COLO829 (cell line): Measurements from ENCODE around the gene THEMIS2.

ENCODE experiments used
- DNase-seq: peaks from one replicate; pipeline ENCODE4 v3.0.0; 2012; ENCODE audit warnings: low spot score

Gene THEMIS2

DNA sequence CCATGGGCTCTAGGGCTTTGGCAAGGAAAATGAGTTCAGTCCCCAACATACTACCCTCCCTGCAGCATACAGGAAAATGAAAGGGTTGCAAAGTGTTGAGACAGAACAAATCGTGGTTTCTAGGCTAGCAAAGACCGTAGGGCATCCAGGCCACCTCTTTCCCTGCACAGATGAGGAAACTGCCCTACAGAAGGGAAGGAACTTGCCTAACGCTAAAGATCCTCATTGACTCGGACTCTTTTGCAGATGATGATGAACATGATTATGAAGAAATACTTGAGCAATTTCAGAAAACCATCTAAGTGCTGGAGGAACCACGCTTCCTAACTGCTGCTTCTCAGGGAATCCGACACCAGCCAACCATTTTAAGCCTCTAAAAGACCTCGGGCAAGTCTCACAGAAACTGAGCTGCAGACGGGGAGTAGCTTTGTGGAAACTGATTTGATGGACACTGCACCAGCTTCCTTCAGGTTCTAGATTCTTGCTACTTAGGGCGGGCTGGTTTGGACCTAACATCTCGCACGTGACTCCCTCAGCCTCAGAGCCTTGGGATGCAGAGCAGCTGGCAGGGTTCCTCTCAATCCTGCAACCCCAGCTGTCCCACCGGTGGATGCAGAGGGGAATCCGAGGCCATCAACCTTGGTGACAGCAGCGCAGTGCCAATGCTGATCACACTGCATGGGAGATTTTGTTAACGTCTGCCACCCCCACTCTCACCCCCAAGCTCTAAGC lies 13.4 kb downstream of the THEMIS2 start:
- DNase-seq = no peak

DNA sequence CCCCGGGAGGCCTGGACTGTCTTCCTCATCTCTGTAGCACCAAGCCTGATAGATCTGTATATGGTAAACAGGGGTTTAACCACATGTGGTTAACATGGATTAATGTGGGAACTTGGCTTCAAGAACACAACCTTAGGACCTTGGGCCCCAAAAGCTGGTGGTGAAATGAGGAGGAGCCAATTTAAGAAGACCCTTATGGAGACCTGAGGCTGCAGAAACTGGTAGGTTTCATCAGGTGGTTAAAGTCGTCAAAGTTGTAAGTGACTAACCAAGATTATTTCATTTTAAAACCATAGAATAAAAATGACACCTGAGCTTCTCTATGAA lies 14.0 kb downstream of the THEMIS2 start:
- DNase-seq = no peak

DNA sequence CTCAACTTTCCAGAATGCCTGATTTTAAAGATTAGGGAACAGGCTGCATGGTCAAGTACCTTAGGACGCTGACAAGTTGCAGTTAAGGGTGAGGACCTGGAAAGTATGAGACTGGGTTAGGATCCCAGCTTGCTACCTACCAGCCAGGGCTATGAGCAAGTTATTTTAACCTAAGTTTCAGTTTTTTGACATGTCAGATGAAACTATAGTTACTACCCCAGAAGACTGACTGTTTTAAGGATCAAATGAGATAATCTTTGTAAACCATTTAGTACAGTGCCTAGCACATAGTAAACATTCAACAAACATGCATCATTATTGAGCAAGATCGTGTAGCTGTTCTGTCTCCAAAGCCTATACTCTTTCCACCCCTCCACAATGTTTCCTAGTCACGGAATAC lies 14.4 kb downstream of the THEMIS2 start:
- DNase-seq = no peak

DNA sequence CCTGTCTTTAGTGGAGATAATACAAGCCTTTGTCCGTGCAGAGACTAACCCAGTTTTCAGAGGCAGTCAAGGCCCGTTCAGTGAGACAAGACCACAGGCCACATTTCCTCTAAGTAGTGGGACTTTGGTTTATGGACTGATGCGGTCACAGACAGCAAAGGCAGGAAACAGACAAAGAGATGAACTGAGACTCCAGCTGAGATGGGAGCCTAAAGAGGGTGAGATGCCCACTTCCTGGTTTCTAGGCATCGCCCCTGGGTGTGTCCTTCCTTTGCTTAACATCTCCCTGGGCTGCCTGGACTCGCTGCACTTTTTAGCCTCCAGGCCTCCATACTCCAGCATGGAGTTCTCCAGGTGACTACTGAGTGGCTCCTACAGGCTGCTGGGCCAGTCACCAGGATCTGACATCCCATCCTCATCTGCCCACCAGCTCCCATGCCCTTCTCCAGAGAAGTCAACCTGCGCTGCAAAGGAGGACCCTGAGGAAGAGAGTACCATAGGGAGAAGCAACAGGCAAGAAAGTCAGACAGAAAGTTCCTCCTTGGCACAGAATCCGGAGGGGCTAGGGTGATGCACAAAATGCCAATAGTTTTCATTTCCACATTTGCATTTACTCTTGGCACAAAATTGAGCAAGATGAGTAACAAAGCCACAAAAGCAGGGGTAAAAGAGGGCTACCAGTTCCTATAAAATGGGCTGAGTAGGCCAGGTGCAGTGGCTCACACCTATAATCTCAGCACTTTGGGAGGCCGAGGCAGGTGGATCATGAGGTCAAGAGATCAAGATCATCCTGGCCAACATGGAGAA lies 15.1 kb downstream of the THEMIS2 start:
- DNase-seq = no peak

DNA sequence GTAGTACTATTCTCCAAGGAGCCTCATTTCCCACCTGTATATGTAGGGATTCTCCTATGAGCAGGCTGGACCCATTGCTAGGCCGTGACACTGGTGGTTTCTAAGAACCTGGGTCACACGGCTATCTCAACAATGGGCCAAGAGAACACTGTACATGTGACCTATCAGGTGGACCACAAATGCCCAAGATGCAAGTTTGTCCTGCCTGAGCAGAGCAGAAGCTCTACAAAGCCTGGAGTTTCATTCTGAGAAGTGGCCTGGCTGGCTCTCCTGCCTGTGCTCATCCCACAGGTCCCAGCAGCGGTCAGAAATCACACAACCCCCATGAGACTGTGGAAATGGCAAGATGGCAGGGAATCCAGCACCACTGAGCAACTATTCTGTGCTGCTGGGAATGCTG lies 17.2 kb downstream of the THEMIS2 start:
- no peak for DNase-seq

DNA sequence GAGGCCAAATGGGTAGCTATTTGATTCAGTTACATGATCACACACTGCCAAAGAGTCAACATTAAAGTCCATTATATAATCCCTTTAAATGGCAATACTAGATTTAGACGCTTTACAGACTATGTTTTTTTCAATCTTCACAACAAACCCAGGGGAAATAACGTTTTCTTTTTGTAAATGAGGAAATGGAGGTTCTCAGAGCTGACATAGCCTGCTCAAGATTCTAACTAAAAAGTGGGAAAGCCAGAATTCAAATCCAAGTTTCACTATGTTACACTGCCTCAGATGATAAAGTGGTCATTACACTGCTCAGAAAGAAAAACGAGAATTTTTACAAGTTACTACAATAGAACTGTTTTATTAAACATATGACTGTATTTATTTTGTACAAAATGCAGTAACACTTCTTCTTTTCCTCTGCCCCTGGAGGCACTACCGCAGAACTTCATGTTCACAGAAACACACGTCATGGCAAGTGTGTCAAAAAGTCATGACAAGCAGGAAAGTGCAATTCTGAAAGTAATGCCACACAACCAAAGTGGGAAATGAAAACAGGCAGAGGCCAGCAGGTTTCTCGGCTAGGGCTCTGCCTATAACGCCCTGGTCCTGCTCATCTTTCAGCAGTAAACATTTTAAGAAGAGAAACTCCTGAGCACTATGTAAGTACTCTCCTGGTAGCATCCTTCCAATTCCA lies 19.0 kb downstream of the THEMIS2 start:
- no peak for DNase-seq

DNA sequence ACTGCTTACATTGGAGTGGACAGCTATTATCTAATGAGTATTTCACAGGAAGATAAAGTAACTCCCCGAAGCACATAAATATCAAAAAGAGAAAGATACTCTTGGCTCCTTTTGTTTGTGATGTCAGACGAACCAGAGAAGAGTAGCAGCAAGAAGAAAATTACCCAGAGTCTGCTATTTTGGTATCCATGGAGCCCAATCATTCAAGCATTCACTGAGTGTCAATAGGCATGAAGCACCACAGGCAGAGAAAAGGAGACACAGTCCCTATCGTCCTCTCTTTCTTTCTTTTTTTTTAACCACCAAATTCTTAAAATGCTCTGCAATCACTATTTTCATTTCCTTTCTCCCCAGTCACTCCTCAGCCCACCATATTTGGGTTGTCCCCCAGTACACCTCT lies 22.2 kb downstream of the THEMIS2 start:
- no peak for DNase-seq

DNA sequence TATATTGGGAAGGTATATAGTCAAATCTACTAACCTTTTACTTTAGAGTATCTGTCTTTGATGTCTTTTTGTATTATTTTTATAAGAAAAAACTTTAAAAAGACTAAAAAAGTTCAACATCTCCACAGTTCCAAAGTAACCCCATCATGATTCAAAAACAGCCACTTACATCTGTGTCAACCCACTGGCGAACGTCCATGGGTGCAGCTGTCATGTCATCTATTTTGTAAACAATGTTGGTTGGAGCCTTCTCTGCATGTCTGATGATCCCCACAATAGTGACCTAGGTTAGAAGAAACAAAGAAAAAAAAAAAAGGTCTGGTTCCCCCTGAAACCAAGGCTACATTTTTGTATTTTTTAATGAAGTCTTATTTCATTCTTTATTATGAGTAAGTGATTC lies 34.4 kb downstream of the THEMIS2 start:
- no peak for DNase-seq

DNA sequence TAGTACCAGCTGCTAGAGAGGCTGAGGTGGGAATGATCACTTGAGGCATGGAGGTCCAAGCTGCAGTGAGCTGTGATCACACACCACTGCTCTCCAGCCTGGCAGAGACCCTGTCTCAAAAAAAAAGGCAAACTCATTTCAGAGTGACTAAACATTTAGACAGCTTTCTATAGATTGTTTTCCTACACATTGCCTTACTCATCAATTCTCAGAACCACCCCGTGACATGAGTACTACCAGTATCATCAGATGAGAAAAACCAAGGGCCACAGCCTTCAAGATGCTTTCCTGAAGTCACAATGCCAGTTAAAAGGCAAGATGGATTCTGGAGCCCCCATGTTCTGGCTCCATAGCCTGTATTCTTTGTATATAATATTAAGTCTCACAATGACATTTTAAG lies 40.1 kb downstream of the THEMIS2 start:
- DNase-seq = no peak

DNA sequence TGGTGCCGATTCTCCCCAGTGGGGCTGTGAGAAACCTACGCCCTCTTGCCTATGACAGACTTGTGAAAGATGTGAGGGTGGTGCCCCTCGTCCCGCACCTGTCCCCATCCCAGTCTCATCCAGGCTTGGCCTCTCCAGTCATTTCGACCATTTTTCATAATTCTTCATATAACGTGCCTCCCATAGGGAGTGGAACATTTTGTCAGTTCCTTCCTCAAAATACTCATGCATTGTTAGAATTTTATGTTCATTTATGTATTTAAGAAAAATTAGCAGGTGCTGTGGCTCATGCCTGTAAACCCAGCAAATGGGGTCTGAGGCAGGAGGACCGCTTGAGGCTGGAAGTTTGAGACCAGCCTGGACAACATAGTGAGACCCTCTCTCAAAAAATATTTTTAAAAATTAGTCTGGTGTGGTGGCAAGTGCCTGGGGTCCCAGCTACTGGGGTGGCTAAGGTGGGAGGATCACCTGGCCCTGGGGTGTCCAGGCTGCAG lies 42.8 kb downstream of the THEMIS2 start:
- no peak for DNase-seq

DNA sequence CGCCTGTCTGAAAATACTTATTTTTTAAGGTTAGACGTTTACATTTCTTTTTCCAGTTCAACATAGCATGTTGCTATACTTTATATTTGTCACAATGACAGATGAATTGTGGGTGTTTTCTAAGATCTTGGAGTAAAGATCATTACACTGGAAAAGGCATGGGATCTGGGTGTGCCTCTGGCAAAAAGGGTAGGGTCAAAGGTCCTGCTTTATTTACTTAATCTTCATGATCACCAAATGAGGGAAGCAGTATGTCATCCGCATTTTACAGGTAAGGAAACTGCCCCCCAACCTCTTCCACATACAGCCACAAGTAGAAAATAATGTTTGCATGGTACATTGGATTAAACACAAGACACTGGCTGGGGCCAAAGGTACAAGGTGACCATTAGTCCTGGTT lies 49.9 kb downstream of the THEMIS2 start:
- DNase-seq = no peak

DNA sequence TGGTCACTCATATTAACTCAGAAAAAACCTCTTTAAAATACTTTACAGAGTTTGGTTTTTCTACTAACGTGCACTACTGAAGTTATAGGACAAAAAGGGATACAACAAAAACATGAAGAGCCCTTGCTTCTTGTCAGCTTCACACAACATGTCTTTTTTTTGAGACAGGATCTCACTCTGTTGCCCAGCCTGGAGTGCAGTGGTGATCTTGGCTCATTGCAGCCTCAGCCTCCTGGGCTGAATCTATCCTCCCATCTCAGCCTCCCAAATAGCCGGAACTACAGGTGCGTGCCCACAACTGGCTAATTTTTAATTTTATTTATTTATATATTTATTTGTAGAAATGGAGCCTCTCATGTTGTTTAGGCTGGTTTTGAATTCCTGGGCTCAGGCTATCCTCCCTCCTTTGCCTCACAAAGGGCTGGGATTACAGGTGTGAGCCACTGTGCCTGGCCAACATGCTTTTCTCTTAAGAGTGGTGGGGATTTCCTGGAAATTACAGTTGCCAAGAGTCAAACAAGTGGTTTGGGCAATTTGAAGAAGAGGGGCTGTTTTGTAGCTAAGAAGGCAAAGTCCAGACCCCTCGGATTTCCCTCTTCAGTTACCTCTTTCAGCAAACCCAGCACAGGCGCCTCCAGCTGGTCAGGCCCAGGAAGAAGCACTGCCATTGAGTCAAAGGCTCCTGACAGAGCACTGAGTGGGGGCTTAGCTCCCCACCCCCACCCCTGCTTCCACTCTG lies 56.0 kb downstream of the THEMIS2 start:
- no peak for DNase-seq

DNA sequence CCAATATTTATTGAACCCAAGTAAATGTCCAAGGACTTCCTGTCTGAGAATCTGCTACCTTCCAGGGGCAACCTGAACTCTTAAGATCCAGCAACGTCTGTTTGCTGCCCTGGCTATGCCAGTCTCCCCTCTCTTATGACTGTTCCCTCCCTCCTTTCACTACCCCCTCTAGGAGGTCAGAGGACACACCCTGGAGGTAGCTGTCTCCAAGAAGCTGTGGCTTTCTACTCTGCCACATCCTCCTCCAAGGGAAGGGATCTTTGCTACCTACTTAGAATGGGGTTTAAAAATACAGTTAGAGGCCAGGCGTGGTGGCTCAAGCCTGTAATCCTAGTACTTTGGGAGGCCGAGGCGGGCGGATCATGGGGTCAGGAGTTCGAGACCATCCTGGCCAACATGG lies 58.8 kb downstream of the THEMIS2 start:
- no peak for DNase-seq

DNA sequence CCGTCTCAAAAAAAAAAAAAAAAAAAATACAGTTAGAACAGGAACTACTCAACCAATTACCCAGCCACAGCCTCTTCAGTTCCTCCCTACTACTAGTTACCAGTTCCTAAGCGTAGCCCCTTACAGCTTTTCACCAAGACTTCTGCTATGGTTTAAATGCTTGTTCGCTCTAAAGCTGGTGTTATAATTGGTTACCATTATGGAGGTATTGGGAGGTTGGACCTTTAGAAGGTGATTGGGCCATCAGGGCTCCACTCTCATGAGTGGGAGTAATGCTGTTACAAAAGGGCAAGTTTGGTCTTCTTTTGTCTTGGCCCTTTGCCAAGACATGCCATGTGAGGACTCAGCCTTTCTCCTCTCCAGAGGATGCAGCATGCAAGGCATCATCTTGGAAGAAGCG lies 59.4 kb downstream of the THEMIS2 start:
- no peak for DNase-seq

DNA sequence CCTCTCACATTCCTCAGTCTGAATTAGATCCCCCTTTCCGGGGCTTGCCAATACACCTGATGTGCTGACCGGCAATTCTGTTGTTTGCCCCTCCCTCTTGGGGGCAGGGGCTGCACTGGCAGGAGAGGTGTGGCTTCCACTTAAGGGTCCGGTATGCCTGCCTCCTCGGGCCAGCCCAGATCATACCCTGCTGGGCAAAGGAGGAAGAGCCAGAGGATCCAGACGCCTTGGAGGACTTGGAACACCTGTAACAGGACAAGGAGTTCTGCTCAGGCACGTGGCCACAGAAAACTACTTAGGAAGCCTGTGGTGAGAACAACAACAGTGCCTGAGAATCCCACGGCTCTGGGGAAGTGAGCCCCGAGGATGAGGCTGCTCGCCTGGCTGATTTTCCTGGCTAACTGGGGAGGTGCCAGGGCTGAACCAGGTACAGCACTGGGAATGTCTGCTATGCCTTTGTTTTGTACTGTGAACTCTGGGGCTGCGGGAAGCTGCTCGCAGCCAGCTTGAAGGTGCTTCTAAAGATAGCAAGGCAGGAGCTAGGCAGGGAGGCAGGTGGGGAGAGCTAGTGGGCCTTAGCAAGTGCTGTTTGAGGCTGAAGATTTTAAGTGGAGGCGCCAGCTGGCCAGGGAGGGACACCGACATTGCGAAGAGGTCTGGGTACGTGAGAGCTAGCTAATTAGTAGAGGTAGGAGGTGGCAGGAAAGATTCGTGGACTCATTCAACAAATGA lies 62.6 kb downstream of the THEMIS2 start, which contains the start of gene SMPDL3B:
Gene SMPDL3B, plus strand, starts transcription at position 183 of the 732 bp plus-strand sequence. Its CDS starts 184 bp downstream, at position 367.
- DNase-seq = no peak

DNA sequence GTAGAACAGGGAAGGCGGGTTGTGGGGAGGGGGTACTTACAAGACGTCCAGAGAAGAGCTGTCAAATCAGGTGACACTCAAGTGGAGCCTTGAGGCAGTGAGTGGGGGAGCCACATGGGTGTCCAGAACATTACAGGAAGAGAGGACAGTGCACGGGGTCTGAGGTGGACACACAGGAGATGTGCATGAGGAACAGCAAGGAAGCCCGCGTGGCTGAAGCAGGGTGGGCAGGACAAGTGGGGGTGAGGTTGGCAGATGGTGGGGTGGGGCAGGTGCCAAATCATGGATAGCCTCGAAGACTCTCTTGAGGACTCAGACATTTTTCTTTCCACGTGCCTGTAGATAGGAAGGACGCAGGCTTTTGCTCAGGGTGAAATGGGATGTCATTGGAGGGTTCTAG lies 63.4 kb downstream of the THEMIS2 start:
- DNase-seq = no peak
